A549 (cell line): ENCODE data around the gene HHIP.

Experiments
- BHLHE40 ChIP-seq: IDR thresholded peaks from 2 replicates; pipeline ENCODE4 v1.6.1; 2012; ENCODE audit warnings: low read depth, low read length, inconsistent platforms
- CEBPB ChIP-seq, 2 experiments: fragments of >200 bp in 1 of 2; sonication (Bioruptor Twin) in 1 of 2; formaldehyde crosslinking in 1 of 2; IDR thresholded peaks; 2 replicates each; pipeline ENCODE4 v1.6.1; 2012 to 2016
- CTCF ChIP-seq: fragments of >200 bp; sonication (Bioruptor Twin); formaldehyde crosslinking; IDR thresholded peaks from 3 replicates; pipeline ENCODE4 v1.5.1; 2016
- EP300 ChIP-seq, 2 experiments: fragments of >200 bp; sonication (Bioruptor Twin); formaldehyde crosslinking; IDR thresholded peaks; 2 replicates in 1 of 2; 3 replicates in 1 of 2; pipeline ENCODE4 v1.6.1; 2016 to 2017
- POLR2A ChIP-seq: IDR thresholded peaks from 2 replicates; pipeline ENCODE4 v1.6.1; 2012; ENCODE audit warnings: mild to moderate bottlenecking, low read length
- REST ChIP-seq: fragments of 200-600 bp; sonication (generic); IDR thresholded peaks from 2 replicates; pipeline ENCODE4 v1.6.1; 2016; ENCODE audit warnings: antibody characterized with exemption, mild to moderate bottlenecking, moderate library complexity
- TF ChIP-seq, protein P1 (sequence below): IDR thresholded peaks from 2 replicates; pipeline ENCODE4 v1.6.1; 2012

- TF ChIP-seq POLR2A (no peak), CTCF (no peak; the same call in 2 of the 3 replicates), EP300 (IDR thresholded peaks at IDR 0.05) (no peak), CEBPB (IDR thresholded peaks at IDR 0.05) (no peak), REST (no peak), BHLHE40 (no peak)
- TF ChIP-seq, protein P1, sequence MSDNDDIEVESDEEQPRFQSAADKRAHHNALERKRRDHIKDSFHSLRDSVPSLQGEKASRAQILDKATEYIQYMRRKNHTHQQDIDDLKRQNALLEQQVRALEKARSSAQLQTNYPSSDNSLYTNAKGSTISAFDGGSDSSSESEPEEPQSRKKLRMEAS = no peak
Observed at GRCh38 chr4:144611850-144612249, 34.1 kb upstream of the HHIP start.
